GM18870 (cell line): Measurements from ENCODE around the gene CCDC27.

Experiments used
- ATAC-seq: cut with Tn5 transposase; IDR thresholded peaks from one replicate; pipeline ENCODE4 v1.9.1; 2021; ENCODE audit warnings: moderate library complexity; ENCODE audit not compliant: unreplicated experiment

Gene CCDC27

GRCh38 chr1:3750741-3751140 lies 1.5 kb upstream of the CCDC27 start:
- no peak for ATAC-seq

DNA sequence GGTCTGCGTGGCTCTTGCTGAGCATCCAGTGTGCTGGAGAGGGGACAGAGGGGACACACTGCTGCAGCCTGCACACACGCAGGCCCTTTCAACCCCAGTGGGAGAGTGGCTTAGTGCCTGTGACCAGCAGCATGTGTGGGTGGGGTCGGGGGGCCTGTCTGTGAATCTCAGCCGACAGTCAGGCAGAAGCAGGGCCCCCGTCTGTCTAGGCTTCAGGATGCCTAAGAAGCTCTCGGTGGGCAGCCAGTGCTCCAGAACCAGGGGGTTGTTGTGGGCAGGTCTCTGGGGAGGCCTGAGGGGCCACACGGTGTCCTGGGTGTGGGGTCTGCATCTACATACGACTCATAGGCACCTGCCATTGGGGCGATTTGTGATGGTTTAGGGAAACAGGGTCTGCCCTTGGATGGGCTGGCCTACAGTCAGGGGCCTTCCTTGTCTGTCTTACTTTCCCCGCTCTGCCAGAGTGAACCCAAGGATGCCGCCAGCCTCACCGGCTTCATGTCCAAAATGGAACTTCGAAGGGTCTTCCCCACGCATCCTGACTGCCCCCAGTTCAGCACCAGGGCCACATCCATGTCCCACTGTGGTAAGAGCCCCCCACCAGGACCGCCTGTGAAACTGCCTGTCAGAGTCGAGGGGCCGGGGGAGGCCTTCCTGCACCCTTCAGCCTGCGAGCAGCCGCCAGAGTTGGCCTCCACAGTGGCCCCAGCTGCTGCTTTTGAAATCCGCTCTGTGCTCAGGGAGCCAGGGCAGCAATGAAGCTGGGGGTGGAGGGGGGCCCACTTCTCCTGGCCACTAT lies 1.6 kb downstream of the CCDC27 start:
- no peak for ATAC-seq

DNA sequence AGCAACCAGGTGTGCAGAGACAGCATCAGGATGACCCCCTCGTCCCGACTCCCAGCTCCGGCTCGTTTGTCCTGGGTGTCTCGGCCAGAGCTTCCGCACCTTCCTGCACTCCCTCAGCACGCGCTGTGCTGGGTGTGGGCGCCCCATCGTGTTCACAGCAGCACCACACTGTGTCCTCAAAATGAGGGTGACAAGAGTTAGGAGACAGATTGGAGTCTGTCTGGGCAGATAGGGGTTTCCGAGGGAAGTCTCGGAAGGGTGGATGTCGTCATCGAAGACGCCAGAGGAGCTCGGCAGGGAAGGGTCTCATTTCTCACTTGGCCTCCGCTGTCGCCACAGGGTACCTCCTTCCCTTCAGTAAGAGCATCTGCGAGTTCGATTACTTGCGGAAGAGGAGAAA lies 4.1 kb downstream of the CCDC27 start:
- ATAC-seq: no peak

- no peak for ATAC-seq
These were observed 6.9 kb downstream of the CCDC27 start for GRCh38 chr1:3759164-3759563.

GRCh38 chr1:3759796-3760195 lies 7.5 kb downstream of the CCDC27 start:
- no peak for ATAC-seq

DNA sequence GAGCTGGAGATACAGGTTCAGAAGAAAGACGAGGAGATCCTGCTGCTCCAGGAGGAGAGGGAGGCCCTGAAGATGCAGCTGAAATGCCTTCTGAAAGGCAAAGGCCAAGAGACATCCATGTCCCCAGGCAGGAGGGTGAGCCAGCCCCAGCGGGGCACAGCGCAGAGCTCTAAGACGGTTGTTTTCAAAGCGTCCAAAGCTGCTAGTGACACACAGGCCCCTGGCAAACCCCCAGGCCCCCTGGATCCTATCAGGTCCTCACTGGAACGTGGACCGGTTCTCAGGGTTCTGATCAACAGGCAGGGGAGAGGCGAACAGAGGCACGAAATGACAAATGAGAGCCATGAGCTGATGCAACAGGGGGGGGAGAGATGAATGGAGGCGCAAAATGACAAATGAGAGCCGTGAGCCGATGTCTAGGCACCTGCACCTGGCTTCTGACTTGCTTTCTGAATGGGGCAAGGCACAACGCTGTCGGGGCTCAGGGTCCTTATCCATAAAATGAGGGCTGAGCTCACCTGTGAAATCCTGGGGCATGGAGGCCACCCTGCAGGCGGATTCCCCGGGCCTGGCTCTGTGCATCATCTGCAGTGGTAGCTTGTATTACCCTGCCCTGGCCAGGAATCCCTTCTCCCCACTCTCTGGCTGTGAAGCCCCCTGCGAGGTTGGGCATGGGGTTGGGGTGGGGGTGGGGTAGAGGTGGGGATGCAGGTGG lies 9.2 kb downstream of the CCDC27 start:
- no peak for ATAC-seq

DNA sequence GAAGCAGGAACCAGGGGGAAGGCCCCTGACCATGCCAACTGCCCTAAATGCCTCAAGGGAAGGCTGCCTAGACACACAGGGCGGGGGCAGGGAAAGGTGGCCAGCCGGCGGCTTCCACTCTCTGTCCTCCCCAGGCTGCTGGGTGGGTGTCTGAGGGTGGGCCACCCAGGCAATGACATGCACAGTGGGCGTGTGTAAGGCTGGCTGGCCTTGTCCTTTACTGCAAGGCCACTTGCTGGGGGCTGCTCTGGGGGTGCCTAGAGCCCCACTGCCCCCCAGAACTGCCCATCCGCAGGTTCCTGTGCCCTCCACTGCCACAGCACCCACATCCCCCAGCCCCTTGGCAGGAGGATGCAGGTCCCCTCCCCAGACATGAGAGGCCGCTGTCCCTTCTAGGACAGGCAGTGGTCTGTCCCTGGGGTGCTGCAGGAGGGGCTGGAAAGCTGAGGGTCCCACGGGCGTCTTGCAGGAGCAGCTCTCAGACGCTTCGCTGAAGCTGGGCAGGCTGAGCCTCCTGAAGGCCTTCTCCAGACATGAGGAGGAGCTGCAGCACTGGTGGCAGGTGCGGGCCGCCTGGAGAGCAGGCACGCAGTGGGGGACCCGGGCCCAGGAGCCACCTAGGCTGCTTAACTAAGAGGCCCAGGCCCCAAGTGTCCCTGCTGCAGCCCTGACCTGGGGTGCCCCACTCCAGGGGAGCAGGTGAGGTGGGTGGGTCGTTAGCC lies 10.1 kb downstream of the CCDC27 start:
- ATAC-seq: no peak

DNA sequence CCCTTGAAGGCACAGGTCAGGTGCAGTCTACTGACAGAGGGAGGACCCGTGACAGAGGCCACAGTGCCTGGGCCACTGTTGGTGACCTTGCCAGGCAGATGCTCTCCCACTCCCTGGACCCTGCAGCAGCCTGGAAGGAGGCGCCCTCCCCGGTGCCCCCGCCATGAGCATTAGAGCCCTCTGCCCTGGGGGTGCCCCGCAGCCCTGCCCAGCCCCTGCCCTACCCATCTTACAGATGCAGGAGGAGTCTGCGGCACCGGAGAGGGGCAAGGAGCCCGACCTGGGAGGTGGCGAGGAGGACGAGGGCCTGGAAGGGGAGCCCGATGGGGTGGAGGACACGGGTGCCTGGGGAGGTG lies 10.6 kb downstream of the CCDC27 start:
- no peak for ATAC-seq

- no peak for ATAC-seq
These were observed 11.3 kb downstream of the CCDC27 start for GRCh38 chr1:3763351-3764125.

DNA sequence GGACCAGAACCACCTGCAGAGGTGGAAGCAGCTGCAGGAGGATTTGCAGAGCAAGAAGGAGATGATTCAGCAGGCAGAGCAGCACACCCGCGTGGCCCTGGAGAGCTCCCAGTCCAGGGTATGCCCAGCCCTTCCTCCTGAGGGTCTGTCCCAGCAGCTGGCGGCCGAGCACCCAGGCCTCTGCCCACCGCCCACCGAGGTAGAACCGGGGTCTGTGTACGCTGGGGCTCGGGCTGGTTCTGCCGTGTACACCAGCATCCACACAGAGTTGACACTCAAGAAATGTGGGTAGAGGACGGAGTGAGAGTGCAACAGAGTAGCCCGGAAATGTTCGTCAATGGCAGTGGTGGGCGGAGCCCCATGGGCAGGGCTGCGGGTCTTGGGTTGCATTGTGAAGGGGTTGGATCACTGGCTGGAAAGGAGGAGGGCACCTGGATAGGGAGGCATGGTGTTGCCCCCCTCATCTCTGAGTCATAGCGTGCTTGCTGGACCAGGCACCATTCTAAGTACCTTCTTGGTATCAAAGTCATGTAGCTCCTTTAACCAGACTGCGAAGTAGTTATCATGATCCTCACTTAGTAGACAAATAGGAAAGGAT lies 15.2 kb downstream of the CCDC27 start:
- no peak for ATAC-seq

DNA sequence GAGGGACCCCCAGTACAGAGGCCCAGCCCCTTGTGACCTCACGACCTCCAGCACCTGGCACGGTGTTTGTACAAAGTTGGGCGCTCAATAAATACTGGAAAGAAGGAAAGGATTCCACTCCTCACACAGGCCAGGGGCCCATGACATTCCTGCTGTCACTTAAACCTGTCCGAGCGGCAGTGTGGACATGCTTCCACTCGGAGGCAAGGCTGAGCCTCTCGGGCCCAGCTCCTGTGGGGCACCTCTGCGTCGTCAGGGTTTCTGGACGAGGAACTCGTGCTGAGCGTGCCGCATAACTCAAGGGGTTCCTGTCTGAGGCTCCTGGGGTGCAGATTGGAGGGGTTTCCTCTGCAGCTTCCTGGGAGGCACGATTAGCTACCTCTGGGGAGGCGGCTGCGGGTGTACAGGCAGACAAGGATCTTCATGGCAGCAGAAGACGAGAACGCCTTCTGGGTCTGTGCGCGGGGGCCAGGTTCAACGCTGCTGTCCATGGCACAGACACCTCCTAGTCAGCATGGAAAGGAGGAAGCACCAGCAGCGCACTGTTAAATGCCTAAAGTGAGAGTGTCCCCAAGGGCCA lies 16.7 kb downstream of the CCDC27 start:
- ATAC-seq: no peak

- ATAC-seq: no peak
These were observed 18.0 kb downstream of the CCDC27 start for GRCh38 chr1:3770047-3770765.

DNA sequence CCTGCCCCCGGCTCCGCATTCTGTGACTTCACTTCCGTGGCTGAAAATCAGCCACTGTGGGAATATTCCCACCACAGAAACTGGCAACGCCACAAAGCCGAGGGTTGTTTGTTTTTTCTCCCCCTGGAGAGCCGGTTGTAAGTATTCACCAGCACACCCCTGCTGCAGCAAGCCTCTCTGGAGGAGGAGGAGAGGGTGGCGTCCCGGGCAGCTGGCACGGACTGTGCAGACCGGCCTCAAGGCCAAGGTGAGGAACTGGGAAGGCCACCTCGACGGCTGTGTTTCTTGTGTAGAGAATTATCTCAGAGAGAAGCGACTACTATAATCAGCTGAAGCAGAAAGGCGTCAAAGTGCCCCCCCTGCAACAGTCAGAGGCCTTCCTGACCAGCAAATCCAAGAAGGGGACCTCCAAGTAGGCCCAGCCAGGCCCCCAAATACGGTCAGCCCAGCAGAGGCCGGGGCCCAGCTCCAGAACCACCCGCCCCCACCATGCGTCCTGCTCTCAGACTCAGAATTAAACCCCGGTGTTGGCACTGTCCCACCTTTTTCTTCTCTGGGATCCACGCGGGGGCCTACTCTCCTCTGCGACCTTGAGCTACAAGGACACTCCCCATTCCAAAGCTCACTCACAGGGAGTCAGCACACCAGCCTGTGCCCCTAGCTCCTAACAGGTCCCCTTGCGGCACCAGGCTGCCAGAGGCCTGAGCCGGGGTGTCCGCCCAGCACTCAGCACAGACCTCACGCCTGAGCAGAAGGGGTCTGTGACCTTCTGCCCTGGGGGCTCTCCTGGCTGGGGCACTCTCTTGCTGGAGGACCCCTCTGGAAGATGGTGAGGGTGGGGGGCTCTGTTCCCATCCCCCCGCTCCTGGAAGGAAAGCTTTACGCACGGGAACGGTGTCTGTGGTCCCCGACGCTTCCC lies 19.1 kb downstream of the CCDC27 start:
- no peak for ATAC-seq

DNA sequence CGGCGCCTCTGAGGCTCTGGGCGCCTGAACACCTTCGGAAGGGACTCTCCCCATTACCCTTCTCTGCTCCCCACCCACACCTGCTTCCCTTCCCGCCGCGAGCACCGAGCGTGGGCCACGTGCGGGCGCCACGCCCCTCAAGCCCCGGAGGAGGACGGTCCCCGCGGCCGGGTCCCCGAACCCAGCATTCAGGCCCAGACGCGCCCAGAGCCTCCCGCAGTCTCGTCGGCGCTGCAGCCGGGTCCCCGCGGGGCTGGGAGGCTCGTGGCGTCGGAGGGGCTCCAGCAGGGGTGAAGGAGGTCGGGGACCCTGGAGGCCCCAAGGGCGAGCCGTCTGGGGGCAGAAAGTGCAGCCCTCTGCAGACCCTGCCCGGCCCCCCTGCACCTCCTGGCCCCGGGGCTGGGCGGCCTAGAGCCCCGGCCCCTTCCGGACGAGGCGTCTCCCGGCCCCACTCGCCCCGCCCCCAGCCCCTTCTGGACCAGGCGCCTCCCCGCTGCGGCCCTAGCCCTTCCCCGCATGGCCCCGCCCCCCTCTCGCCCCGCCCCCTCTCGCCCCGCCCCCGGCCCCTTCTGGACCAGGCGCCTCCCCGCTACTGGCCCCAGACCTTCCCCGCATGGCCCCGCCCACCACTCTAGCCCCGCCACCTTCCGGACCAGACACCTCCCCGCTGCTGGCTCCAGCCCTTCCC lies 19.9 kb downstream of the CCDC27 start:
- no peak for ATAC-seq

GRCh38 chr1:3772715-3773571 lies 20.7 kb downstream of the CCDC27 start, which contains the start of gene SMIM1:
TSS of gene SMIM1 (plus strand) at chr1:3772749. CDS start at chr1:3775374, 2,625 bp downstream.
- no peak for ATAC-seq

DNA sequence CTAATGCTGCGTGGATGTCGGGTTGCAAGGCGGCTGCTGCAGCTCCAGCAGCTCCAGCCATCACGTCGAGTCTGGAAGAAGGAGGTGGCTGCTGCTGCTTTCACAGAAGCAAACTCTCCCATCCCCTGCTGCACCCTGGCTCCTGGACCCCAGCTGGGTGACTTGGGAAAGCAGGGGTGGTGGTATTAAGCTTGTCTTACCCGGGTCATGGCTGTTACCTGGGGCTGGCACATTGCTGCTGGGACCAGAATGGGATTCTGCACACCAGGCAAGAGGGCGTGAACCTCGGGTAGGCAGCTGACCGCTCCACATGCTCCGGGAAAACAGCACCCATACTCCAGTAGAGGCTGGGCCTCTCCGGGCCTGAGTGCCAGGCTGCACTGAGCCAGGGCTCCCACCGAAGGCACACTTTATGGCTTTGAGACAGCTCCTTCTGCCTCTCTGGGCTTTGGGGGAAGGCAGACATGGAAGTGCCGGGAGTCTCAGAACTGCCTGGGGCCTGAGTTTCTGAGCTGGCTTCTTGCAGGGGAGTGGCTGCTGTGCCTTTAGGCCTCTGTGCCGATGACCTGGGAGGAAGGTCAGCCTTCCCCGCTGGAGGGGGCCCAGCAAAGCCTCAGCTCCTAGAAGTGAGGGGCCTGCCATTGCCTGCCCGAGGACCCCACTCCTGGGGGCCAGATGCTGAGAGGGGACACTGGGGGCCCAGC lies 21.5 kb downstream of the CCDC27 start:
- no peak for ATAC-seq
